ENCODE results near the gene PDE6A. TPM values are rescaled to one million over a fixed set of nuclear protein-coding genes. Genes with fewer than 3 reads are reported as not detected.
A peak's percentile ranks its signal among the peaks of the same experiment; 100 is the strongest.
"Not testable (repeated sequence)": the region's sequence is repeated elsewhere in the genome, so short reads cannot be mapped to it uniquely, and the experiment has no call there.

The PDE6A gene
- total RNA-seq, 1 donor = under 0.01 TPM

DNA sequence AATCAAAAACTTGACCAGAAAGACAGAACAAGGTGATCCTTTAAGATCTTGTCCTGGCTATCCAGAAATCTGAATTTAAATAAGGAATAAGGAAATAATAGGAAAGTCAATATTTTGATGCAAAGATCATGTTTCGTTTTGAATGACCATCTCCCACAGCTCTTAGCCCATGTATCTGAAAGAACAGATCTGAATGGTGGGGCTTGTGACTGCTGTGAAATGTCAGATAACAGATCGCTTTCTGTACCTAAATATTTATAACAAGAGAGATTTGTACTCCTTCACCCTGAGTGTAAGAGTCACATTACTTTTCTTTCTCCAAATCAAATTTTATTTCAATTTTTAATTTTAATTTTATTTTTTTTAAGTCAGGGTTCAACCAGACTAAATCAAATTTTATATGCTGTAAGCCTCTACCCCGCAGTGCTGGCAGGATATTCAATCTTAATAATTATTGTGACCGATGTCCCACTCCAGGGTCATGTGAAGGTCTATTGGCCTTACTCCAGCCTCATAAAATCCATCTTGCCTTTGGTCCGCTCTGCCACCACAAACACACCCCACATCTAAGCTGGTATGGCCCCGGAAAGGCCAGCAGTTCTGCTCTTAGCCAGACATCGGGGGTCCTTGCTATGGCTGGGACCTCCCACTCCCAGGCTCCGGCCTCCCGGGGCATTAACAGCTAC lies 9.0 kb upstream of the PDE6A start:
- no peak for DNase-seq (ENCODE audit: low read depth in 2 of 3, low spot score in 2 of 3)

DNA sequence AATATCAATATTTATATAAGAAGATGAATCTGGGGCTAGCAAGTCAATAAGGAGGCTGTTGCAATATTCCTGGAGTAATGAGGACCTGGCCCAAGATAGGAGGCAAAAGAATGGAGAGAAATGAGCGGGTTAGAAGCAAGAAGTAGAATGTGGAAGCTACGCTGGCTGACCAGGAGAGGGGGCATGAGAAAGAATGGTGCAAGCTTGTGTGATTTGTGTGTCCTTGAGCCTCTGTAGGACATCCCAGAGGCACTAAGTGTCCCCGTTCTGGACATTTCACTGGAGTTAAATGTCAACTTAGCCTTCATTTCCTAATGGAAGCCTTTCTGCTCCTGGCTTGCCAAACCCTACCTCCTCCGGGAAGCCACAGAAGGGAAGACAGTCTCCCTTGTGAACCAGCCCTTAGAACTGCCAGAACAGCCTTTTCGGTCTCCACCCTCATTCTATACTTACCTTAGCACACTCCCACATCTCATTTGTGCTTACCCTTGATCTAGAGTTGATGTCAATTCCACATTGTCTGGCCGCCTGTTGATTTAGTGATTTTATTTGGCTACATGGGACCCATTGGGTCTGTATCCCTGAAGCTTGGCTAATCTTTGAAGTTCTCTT lies 6.7 kb upstream of the PDE6A start:
- DNase-seq (ENCODE audit: low read depth in 2 of 3, low spot score in 2 of 3) = no peak

DNA sequence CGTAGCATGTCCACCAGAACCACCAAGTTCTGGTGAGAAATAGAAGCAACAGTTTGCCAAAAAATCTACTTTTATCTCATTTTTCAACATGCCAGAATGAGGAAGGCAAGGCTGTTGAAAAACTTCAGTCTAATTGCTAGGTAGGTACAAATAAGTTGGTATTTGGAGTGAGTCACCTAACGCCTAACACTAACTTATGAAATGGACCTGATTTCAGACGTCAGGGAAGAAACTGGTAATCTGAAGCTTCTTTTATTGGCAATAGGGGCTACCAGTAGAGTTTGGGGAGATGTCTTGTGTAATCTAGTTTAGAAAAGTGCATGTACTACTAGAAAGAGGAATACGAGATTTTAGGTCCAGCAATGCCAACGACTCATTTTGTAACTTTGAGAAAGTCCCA lies 4.4 kb upstream of the PDE6A start:
- DNase-seq (ENCODE audit: low read depth in 2 of 3, low spot score in 2 of 3) = no peak

DNA sequence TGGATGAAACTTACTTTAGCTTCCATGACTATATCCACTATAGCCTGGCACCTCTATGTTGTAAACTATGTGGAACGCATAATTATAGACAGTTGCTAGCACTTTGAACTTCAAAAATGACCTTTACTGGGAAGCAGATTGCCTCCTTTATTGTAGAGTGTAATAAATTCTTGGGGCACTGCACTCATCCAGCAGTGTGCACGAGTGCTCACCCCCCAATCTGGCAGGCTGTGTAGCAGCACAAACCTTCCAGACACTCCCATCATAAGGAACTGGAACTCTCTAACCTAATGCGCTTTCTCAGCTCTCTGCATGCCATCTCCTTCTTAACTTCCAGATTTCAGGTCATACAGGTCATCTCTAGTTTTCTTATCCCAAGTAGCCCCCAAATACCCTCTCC lies 1.5 kb upstream of the PDE6A start:
- no peak for DNase-seq (ENCODE audit: low read depth in 2 of 3, low spot score in 2 of 3)

DNA sequence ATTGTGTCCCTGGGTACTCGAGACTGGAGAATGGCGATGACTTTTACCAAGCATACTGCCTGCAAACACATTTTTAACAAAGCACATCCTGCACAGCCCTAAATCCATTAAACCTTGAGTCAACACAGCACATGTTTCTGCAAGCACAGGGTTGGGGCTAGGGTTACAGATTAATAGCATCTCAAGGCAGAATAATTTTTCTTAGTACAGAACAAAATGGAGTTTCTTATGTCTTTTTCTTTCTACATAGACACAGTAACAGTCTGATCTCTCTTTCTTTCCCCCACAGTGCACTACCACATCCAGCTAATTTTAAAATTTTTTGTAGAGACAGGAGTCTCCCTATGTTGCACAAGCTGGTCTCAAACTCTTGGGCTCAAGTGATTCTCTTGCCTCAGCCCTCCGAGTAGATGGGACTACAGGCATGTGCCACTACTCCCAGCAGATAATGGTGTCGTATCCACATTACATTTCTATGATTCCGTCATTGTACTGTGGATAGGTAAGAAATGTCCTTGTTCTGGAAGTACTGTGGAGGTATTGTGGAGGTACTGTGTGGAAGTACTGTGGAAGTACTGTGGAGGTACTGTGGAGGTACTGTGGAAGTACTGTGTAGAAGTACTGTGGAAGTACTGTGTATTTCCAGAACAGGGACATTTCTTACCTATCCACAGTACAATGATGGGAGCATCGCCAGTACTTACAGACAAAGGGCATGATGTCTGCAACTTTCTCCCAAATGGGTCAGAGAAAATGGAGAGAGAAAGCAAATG lies 1.2 kb downstream of the PDE6A start:
- not testable (repeated sequence) for DNase-seq (ENCODE audit: low read depth in 2 of 3, low spot score in 2 of 3)

DNA sequence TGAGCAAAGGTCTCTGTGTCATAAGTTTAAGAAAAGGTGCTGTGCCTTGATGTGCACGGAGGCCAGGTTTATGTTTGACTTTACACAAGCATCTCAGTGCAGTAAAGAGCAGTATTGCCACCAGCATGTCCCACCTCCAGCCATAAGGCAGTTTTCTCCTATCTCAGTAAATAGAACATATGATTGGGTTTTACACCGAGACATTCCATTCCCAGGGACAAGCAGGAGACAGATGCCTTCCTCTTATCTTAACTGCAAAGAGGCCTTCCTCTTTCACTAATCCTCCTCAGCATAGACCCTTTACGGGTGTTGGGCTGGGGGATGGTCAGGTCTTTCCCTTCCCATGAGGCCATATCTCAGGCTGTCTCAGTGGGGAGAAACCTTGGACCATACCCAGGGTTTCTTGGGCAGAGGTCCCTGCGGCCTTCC lies 1.8 kb downstream of the PDE6A start:
- DNase-seq (ENCODE audit: low read depth in 2 of 3, low spot score in 2 of 3) = not testable (repeated sequence)

DNA sequence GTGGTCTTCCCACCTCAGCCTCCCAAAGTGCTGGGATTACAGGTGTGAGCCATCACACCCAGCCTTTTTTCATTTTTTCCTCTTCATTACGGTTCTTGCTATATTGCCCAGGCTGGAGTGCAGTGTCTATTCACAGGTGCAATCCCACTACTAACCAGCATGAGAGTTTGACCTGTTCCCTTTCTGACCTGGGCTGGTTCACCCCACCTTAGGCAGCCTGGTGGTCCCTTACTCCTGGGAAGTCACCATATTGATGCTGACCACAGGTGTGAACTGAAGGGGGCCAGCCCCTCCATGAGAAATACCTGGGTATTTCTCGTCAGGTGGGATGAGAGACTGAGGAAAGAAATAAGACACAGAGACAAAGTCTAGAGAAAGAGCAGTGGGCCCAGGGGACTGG lies 2.4 kb downstream of the PDE6A start:
- DNase-seq (ENCODE audit: low read depth in 2 of 3, low spot score in 2 of 3) = no peak

DNA sequence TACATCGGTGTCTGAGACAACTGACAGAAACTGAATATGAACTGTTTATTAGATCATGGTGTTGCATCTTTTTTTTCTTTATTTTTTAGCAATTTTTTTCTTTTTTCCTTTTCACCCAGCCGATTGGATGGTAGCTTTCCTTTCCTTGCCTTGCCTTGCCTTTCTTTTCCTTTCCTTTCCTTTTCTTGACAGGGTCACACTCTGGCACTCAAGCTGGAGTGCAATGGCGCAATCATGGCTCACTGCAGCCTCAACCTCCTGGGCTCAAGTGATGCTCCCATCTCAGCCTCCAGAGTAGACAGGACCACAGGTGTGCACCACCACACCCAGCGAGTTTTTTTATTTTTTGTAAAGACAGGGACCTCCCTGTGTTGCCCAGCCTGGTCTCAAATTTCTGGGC lies 2.8 kb downstream of the PDE6A start:
- DNase-seq (ENCODE audit: low read depth in 2 of 3, low spot score in 2 of 3) = no peak

DNA sequence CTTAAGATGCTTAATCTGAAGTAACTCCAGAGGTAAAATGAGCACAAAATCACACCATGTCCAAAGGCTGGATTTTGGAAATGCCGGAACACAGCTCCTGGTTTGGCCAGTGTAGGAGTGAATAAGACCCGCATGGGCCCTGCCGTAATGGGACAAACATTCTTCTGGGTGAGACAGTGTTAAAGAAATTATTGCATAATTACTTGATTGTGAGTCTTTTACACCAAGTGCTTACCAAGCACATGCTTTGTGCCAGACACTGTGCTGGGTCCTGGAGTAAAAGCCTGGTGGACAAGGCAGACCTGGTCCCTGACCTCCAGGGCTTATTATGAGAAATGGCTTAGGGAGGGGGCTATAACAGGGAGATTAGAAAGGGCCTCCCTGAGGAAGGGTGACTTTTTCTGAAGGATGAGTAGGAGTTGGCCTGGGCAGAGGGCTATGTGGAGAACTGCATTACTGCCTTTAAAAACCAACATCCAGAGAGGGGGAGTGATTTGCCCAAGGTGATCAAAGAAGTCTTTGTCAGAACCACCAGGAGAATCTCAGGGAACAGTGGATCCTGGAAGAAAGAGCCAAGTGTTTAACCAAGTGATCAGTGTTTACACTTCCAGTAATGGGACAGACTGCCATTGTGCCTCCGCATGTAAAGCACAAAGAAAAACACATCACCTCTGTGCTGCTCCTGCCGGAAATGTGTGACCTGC lies 3.5 kb downstream of the PDE6A start:
- no peak for DNase-seq (ENCODE audit: low read depth in 2 of 3, low spot score in 2 of 3)

DNA sequence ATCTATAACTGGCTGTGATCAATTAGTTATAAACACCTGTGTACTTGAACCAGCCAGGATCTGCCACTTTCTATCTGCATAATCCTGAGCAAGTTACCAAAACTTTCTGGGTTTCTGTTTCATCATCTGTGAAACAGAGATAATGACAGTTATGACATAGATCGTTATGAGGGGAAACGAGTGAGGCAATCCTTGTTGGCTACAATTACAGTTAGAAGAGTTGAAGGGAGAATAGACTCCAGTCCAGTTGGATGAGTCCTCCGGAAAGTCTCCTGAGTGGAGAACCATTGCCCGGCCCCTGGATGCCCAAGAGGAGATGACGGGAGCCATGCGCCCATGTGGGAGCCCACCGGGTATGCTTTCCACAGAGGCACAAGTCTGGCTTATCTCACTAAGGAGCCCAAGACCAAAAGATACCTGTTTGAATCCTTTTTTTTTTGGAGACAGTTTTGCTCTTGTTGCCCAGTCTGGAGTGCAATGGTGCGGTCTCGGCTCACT lies 4.5 kb downstream of the PDE6A start:
- DNase-seq (ENCODE audit: low read depth in 2 of 3, low spot score in 2 of 3) = peak in 1 of 3 donors; percentile 19

DNA sequence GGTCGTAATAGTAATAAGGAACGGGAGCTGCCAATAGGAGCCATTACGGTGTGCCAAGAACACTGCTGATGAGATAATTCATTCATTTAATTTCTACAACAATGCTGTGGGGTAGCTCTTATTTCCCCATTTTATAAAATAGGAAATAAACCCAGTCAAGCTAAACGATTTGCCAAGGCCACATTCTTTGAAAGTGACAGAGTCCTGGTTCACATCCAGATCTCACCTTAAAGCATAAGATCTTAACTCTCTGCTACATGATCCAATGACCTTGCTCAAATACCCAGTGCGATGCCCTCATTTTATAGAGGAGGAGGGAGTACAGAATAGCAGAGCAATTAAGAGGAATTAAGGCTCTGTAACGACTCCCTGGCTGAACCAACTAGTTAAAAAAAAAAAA lies 5.0 kb downstream of the PDE6A start:
- DNase-seq (ENCODE audit: low read depth in 2 of 3, low spot score in 2 of 3) = no peak

DNA sequence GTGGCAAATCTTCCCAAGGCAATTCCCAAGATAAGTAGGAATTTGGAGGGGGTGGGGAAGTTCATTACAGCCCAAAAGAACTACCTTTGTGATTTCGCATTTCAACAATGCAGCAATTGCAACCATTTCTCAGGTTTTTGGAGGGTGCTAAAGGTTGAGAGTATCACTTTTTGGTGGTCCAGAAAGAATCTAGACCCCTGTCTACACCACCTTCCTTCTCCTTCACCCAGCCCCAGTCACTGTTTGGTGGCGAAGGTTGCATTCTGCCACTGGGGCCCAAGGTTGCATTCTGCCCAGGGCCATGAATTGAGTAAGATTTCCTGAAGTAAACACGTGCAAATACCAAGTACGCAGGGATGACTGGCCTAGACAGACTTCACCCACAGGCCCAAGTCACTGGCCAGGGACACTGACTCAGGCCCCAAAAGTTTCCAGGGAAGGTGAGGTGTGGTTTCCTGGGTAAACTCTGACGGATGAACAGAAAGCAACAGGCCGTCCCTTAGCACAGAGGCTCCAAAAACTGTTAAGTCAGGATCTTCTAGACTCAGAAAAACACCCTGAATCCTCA lies 5.7 kb downstream of the PDE6A start:
- DNase-seq (ENCODE audit: low read depth in 2 of 3, low spot score in 2 of 3) = no peak

DNA sequence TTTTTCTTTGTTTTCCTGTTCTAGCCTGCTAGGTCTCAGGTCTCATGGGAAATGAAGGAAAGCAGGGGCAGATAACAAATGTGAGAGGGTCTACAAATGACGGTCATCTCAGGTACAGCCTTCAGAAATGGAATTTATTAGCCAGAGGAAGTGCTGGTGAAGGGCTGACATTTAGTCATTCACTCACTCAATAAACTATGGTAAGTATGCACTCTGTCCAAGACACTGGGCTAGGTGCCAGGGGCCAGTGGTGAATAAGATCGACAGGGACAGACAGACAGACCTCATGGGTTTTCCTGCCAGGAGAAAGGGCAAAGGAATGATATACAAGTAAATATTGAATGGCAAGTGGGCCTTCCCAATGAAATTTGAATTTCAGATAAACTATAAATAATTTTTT lies 6.3 kb downstream of the PDE6A start:
- no peak for DNase-seq (ENCODE audit: low read depth in 2 of 3, low spot score in 2 of 3)

DNA sequence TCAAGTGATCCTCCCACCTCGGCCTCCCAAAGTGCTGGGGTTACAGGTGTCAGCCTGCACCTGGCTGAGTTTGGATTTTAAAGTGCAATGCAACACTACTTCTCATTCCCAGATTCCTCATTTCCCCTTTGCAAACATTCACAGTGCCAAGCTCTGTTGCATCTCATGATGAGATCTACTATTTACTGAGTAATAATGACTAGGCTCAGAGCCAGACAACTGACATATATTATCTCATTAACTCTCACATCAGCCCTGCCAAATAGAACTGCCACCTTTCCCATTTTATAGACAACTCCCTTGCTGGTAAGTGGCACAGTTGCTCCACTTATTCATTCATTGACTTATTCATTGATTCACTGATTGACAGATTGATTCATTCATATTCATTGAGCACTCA lies 7.0 kb downstream of the PDE6A start:
- no peak for DNase-seq (ENCODE audit: low read depth in 2 of 3, low spot score in 2 of 3)

DNA sequence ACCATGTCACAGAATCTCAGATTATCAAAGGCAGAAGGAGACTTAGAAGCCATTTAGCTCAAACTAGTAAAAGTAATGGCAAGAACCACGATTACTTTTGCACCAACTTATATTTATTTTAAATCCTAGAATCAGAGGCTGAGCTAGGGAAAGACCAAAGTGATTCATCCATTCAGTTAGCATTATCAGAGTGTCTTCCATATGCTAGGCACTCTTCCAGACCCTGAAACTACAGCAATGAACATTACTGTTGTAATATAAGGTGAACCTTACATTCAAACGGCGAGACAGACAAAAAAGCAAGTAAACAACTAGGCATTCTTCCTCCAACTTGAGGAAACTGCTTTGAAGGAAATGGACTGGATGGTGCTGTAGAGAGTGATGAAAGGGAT lies 7.9 kb downstream of the PDE6A start:
- DNase-seq (ENCODE audit: low read depth in 2 of 3, low spot score in 2 of 3) = no peak

DNA sequence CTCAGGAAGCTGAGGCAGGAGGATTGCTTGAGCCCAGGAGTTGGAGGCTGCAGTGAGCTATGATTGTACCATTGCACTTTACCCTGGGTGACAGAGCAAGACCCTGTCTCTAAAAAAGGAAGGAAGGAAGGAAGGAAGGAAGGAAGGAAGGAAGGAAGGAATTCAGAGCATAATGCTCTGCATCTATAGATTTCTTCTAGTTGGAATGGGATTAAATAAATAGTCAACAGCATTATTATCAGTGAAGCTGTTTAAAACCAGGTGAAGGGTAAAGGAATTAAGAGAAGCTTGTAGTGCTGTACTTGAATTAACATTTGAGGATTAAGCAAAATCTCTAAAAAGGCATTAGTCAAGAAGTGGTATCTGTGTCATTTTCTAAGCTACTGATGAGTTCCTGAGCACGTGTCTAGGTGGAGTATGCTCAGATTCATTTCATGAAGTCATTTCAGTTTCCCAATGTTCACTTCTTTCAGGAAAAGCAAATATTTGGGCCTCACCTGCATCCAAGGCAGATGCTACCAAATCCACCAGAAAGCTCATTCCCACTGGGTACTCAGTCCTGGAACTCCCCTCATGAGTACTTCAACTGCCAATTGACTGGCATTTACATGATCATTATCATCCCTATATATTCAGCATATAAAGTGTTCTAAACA lies 8.4 kb downstream of the PDE6A start:
- no peak for DNase-seq (ENCODE audit: low read depth in 2 of 3, low spot score in 2 of 3)

DNA sequence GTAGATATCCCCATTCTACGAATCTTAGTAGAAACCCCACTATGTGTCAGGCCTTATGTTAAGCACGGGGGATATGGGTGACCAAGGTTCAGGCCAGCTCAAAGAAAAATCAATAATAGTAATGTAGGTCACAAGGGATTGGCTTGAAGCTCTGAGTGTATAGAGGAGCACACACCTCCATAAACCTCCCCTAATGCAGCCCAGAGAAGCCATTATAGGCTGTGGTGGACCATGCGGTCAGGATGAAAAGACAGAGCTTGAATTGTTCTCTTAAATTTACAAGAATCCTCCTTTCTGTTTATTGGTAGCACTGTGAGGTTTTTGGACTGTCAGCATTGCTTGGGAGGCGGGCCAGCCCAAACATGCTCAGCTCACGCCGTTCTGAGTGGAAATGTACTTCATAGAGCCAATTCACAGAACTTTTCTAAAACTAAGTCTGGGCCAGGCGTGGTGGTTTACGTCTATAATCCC lies 9.1 kb downstream of the PDE6A start:
- no peak for DNase-seq (ENCODE audit: low read depth in 2 of 3, low spot score in 2 of 3)

DNA sequence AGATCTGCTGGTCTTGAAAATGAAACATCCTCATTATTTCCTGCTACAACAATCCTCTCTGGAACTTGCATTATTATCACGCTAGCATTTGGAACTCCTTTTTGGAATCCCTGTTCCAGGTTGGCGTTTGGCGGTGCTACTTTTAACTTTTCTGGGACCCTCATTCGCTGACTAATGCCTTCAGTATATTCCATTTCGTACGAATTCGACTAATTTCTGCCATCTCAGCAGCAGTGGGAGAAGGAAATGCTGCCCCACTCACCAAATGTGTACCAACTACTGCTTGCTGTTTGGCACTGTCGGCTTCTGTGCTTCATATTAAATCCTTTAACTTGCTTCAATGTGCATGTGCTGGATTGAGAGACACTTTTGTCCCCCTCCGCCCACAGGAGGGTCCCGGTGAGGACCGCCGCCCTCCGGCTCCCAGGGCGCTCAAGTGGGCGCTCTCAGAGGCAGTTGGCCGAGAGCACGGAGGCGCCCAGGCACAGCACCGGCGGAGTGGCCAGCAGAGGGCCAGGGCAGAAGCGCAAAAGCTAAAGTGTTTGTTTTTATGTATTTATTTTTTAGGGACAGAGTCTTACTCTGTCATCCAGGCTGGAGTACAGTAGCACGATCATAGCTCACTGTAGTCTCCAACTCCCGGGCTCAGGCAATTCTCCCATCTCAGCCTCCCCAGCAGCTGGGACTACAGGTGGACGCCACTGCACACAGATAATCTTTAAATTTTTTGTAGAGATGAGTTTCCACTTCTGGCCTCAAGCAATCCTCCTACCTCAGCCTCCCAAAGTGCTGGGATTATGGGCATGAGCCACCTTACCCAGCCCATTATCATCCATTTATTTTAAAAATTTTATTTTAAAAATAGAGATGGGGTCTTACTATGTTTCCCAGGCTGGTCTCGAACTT lies 11.9 kb downstream of the PDE6A start:
- no peak for DNase-seq (ENCODE audit: low read depth in 2 of 3, low spot score in 2 of 3)

DNA sequence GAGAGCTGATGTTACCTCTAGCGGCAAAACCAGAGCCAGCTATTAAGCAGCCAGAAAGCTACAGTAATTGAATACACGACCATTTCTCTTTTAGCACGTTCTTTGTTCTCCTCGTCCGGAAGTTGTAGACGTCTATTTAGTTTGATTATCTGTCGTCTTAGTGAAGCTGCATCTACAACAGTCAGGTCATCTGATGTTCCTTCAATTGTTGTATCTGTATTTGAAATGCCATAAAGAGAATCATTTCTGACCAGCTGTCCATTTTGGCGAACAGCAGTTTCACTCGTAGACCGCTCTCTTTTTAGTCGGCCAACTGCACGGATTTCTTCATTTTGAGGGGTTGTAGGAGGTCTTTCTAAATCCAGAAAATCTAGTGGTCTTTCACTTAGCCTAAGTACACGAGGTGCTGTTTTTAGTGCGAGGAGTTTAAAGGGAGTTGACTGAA lies 12.6 kb downstream of the PDE6A start:
- DNase-seq (ENCODE audit: low read depth in 2 of 3, low spot score in 2 of 3) = no peak
